ENCODE data around the gene EPM2A.
"Not testable (repeated sequence)": the region's sequence is repeated elsewhere in the genome, so short reads cannot be mapped to it uniquely, and the experiment has no call there.

The EPM2A gene

DNA sequence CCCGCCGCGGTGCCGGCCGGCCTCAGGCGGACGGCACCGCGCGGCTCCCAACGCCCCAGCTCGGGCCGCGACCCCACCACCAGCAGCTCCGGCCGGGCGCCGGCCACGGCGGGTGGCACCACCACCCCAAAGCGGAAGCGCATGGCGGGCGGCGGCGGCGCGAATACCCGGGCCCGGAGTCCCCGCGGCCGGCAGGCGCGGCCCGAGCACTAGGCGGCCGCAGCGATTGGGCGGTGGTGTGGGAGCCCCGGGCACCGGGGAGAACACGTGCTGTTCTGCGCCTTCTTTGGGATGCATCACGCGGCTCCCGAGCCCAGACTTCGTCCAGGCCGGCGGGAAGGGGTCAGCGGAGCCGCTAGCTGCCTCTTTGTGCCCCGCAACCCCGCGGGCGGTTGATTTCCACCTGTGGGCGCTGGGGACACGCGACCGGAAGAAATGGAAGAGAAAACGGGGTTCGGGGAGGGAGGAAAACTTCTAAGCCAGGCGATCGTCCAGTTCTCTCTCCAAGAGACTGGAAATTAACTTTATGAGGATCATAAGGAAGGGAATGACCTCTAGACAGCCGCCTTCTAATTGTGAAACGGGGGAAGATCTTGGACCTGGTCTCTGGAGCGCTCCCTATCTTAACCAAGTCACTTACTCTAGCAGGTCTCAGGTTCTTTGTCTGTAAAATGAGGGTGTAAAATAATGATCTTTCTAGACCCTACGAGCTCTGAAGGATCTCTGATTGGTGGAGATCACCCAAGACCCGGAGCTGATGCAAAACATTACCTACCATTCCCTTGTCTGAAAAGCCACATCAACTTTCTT lies at the start of gene EPM2A:
Gene EPM2A (minus strand): TSS at position 165 of the 810 bp plus-strand sequence. CDS start 22 bp downstream, at position 143.
- peak; percentile 45 for DNase-seq

DNA sequence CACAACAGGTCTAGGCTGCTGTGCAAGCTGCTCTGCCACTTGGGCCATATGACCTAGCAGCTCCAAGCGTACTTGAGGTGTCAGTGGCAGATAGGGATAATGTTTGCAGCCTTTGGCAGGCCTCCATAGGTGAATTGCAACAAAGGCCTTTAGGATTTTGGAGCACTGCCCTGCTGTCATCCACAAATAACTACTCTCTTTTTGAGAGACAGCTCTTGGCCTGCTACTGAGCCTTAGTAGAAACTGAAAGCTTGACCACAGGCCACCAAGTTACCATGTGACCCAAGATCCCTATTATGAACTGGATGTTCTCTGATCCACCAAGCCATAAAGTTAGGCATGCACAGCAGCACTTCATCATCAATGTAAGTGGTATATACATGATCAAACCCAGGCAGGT lies 49.4 kb upstream of the EPM2A start:
- DNase-seq, result no peak

DNA sequence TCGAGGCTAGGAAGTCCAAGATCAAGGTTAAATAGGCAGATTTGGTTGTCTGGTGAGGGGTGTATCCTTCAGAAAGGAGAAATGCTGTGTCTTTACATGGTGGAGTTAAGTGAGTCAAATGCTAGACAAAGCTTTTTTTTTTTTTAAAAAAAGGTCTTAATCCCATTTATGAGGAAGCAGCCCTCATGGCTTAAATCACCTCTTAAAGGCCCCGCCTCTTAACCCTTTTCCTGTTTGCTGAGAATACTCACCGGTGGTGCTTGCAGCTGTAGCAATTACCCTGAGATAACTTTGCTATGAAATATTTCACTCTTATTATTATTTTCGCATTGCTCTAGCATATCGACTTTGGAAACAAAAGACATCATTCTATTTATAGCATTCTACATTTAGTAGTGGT lies 48.5 kb upstream of the EPM2A start:
- DNase-seq, result no peak

DNA sequence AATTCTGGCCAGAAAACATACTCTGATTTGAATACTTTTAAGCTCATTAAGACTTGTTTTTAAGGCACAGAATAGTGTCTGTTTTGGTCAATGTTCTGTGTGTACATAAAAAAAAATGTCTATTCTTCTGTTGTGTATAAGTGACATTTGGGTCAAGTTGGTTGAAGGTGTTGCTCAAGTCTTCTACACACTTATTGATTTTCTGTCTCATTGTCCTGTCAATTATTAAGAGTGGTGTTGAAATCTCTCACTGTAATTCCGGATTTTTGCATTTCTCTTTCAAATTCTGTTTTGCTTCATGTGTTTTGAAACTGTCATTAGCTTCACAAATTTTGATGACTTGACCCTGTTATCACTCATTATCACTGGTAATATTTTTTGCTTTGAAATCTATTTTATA lies 37.5 kb upstream of the EPM2A start:
- no peak for DNase-seq

DNA sequence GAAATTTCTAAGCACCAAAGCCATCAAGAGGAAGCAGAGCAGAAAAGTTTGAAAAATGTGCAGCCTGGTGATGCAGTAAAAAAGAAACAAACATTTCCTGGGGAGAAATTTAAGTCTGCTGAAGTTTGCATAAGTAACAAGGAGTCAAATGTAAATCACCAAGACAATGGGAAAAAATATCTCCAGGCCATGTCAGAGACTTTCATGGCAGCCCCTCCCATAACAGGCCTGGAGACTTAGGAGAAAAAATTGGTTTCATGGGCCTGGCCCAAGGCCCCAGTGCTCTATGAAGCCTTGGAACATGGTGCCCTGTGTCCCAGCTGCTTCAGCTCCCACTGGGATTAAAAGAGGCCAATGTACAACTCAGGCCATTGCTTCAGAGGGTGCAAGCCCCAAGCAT lies 30.1 kb upstream of the EPM2A start:
- DNase-seq, result no peak

DNA sequence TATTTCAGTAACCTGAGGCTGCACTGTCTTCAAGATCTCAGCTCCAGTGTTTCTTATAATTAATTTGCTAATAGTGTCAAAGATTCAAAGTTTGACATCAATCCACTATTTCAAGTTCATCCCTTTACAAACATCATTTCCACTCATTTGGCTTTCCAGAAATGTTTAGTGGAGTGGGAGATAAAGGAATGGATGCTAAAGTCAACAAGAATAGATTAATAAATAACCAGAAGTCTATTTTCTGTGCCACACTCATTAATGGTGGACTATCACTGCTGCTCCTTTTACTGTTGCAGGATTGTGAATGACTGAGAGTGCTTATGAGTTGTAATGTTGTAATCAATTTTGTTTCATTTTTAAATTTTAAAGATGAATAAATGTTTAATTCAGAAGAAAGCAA lies 28.4 kb upstream of the EPM2A start:
- DNase-seq, result no peak

DNA sequence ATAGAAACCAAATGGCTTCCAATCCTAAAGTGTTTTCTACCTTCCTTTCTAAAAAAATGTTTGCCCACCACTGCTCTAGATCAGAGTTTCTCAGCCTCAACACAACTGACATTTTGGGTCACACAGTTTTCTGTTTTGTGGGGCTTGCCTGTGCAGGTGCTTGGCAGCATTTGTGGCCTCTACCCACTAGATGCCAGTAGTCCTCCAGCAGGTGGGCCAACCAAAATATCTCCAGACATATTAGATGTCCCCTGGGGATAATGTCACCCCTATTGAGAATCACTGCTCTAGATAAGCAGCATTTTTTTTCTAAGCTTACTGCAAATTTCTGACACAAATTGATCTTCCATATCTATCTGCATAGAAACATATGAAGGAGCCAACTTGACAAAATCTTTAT lies 26.3 kb upstream of the EPM2A start:
- no peak for DNase-seq

DNA sequence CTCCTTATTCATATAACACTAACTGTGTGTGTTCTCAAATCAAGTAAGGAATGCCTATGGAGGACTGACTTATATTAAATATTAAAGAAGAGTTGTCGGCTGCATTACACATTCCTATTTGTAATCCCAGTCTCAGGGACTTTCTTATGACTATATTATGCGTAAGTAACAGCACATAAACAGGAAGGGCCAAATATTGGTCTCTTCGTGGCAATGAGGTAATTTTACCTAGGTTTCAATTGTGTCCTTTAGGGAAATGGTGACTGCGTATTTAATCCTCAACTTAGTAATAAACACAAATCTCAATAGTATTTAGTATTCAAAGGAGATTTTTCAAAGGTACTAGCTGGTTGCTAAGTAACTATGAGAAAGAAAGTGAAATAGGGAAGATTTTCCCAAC lies 22.8 kb upstream of the EPM2A start:
- no peak for DNase-seq

DNA sequence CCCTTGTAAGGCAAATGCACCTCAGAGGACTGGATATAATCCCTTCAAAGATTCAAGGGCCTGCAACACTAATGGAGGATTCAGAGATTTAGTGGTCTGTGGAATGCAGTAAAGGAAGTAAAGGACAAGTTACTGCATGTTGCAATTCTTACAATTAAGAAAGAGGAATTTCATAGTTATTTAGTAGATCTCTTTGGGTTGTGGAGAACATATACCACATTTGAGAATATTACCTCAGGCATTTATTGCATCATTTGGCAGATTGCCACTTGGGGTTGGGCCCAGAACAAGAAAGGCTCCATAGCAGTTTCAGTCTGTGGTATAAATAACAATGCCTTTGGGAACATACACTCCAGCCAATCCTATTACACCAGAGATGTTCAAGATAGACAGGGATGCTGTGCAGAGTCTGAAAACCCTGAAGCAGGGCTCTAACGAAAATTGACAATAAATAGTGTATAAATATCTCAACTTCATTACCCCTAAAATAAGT lies 20.9 kb upstream of the EPM2A start:
- DNase-seq, result no peak

DNA sequence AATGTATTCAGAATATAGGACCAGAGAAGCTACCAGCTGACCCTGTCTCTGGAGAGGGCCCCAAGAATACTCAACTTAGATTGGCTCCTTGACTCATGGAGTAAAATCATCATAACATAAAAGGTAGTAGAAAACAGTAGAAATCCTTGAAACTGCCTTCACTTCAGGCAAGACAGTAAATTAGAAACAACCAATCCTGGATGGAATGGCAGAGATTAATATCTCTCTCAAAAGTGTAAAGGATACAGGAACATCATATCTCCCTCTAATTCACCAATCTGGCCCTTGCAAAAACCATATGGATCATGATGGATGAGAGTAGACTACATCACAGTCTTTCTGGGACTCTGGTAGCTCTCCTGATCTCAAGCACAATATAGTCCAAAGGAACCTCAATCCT lies 20.4 kb upstream of the EPM2A start:
- DNase-seq, result no peak

DNA sequence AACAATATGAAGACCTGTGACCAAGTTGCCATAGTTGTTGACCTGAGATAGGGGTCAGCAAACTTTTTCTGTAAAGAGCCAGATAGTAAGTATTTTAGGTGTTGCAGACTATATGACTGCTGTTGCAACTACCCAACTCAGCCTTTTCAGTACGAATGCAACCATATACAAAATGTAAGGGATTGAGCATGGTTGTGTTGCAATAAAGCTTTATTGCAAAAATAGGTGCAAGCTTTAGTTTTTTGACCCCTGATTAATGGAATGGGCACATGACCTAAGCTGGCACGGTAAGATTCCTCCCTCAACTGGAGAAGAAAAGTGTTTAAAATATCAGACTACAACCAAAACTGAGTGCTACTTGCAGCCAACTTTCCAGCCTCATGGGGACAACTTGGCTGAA lies 17.3 kb upstream of the EPM2A start:
- no peak for DNase-seq

DNA sequence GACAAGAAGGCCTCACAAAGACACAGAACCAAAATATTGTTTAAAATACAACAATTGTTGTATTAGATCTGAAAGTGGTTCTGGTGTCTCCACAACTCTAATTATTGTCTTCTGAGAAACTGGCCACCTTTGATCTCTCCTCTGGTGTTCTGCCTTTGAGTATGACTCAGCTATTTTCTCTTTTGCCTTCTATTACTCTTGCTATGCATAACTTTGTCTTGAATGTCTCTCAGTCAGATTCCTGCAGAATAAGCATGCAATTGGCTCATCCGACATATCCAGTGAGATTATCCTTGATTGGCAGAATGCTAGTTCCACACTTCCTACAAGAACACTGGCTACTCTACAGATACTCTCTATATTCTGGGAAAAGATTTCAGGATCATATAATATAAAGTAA lies 14.3 kb upstream of the EPM2A start:
- DNase-seq, result no peak

DNA sequence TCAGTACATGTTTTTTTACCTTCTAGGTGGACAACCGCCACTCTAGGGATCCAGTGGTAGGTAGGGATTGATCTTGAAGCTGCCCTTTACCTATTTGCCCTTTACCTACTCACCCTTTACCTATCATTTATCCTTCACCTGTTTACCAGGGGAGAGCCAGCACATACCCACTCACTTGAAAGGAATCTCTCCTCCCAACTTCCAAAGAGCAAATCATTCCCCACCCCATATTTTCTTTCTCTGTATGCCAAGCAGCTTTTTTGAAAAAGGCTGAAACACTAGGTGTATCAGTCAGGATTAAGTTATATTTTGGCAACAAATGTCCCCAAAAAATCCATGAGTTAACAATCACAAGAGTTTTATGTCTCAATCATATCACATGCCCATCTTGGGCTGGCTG lies 10.5 kb upstream of the EPM2A start:
- DNase-seq, result no peak

DNA sequence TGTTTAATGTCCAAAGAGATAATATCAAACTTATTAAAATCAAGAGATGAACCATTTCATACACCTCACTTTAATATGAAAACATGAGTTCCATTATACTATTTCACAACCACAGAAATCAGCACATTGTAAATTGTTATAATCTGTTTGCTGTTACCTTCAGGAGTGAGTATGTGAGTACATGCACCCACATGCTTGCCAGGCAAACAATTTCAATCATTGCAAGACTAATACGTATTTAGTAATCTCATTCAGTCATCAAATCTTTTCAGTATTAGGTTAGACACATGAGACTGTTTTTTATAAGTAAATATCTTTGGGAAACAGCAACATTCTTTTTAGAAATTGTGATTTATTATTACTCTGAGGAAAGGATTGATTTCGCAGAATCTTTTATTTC lies 9.3 kb upstream of the EPM2A start:
- DNase-seq, result no peak

DNA sequence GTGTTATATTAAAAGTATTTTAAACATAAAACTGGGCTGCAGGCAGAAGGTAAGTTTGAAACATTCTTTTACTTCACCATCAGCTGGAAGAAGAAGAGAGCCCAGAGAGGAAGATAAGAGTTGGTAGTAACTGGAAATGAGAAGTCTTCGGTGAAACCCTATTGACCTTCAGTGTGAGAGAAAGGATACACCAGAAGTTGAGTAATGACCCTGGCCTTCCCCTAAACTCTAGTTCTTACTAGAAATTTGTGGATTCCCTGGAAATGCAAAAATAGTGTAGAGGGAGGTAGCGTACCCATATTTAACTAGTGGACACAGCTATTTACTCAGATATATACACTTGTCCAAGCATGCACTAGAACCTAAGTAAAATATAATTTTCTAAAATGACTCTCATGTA lies 8.0 kb upstream of the EPM2A start:
- no peak for DNase-seq

DNA sequence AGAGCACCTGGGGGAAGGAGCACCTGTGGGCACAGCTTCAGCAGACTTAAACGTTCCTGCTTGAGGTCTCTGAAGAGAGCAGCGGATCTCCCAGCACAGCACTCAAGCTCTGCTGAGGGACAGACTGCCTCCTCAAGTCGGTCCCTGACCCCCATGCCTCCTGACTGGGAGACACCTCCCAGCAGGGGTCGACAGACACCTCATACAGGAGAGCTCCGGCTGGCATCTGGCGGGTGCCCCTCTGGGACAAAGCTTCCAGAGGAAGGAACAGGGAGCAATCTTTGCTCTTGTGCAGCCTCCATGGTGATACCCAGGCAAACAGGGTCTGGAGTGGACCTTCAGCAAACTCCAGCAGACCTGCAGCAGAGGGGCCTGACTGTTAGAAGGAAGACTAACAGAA lies 7.2 kb upstream of the EPM2A start:
- not testable (repeated sequence) for DNase-seq

DNA sequence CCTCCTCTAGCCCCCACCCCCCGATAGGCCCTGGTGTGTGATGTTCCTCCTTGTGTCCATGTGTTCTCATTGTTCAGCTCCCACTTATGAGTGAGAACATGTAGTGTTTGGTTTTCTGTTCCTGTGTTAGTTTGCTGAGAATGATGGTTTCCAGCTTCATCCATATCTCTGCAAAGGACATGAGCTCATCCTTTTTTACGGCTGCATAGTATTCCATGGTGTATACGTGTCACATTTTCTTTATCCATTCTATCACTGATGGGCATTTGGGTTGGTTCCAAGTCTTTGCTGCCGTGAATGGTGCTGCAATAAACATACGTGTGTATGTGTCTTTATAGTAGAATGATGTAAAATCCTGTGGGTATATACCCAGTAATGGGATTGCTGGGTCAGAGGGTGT lies 4.4 kb upstream of the EPM2A start:
- not testable (repeated sequence) for DNase-seq

DNA sequence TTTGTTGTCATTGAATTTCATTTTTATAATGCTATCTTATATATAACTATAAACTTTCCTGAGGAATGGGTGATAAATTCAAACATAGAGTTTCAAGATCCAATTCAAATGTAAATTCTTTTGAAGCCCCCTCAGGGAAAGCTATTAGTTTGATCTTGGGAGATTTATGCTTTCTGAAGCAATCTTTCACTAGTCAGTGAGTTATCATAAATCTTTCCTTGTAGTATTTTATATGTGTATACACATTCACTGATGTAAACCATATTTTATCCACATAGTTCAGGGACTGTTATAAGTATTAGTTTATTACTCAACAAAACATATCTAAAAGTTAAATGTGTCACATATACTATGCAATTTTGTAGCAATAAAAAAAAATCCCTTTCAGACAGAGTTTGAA lies 2.9 kb upstream of the EPM2A start:
- no peak for DNase-seq

DNA sequence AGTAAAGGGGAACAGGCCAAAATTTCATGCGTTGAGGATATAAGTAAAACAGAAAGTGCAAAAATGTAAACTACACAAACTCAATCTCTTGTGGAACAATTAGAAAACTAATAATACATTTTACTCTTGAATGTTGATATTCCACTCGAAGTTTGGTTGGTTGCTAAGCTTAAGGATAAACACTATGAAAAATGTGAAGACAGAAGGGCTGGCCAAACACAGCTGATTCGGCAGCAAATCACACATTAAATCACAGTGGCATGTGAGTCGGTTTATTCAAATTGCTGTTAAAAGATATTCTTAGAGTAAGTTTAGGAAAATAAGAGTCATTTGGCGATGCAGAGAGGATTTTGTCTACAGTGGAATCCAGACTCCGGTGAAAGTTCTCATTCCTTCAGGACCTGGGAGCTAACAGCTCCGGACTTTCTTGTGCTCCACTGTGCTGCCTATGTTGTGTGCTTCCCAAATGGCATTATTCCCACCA lies 1.4 kb upstream of the EPM2A start:
- no peak for DNase-seq

DNA sequence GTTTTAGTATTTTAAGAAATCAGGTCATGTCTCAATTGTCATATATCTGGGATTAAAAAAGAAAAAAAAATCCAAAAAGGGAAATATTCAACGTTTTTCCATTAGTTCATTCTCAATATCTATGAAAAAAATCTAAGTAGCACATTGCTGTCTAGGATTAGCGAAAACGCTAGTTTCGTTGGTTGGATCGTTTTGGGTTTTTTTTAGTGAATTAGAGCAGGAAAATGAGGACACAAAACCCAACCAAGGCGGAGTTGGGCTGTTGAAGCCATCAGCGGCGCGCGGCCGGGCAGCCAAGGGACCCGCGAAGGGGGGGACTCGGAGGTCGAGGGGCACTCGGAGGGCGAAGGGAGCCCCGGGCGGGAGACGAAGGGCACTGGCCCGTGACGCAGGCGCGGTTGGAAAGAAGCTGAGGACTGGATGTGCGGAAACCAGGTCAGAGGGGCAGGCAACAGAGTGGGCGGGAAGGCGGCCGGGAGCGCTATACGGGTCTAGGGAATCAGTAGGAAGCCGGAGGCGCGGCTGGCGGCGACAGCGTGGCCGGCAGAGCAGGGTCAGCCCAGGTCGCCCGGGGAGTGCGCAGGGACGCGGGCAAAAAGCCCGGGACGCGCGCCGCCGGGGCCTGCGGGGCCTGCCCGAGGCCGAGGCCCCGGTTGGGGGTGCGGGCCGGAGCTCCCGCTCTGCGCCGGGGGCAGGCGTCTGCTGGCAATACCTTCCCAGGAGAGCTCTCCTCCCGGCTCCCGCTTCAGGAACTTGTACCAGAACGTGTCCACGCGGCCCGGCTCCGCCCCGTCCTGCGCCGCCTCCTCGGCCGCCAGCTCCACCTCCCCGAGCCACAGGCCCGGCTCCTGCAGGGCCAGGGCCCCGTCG lies 599 bp downstream of the EPM2A start:
- peak; percentile 80 for DNase-seq

DNA sequence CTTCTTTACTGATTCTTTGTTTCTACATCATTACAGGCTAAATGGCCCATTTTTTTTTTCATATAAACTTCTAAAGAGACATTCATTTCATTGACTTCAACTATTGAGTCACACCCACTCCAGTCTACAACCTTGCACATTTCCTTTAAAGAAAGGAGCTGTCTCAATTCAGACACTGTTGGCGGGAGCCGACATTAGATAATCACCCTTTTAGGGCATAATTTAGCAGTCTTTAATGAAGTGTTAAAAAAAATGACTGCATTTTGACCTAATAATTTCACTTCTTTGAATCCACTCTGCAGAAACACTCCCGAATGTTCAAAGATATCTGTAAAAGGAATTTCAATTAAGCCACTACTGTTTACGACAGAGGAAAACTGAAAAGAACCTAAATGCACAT lies 1.5 kb downstream of the EPM2A start:
- peak; percentile 5 for DNase-seq

DNA sequence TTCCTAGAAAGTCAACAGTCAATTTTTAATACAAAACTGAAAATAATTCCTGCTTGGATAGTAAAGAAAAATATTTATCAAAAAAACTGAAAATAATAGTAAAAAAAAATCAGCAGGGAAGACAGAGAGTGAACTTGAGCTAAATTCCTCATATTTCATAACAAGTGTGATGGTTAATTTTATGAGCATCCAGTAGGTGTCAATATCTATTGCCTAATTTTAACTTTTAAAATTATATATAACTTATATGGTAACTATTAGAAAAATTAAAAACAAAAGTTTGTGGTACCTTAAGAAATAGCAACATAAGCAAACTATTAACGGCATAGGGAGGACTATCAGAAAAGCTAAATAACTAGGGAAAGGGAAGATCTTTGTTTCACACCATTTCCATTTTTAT lies 2.1 kb downstream of the EPM2A start:
- DNase-seq, result no peak

DNA sequence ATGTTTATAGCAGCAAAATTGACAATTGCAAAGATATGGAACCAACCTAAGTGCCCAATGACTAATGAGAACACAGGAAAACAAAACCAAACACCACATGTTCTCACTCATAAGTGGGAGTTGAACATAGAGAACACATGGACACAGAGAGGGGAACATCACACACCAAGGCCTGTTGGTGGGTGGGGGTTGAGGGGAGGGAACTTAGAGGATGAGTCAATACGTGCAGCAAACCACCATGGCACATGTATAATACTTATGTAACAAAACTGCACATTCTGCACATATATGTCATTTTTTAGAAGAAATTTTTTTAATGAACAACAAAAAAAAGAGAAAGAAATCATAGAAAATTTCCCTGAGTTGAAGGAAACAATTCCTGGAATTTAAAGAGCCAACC lies 3.9 kb downstream of the EPM2A start:
- DNase-seq, result no peak

DNA sequence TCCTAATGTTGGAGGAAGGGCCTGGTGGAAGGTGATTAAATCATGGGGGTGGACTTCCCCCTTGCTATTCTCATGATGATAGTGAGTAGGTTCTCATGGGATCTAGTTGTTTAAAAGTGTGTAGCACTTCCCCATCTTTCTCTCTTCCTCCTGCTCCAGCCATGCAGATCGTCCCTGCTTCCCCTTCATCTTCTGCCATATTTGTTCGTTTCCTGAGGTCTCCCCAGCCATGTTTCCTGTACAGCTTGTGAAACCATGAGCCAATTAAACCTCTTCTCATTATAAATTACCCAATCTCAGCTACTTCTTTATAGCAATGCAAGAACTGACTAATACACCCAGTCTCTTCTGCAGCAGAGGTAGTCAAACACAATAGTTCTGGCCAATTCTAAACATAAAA lies 5.4 kb downstream of the EPM2A start:
- DNase-seq, result no peak
